CD4-positive, alpha-beta memory T cell (primary cell): Measurements from ENCODE around the gene CAMK2A. TPM values are rescaled to one million over a fixed set of nuclear protein-coding genes. Genes with fewer than 3 reads are reported as not detected.

Experiments used
- CTCF ChIA-PET: fragments of 350-600 bp; sonication (Branson Sonifier 250); formaldehyde crosslinking; loops from one replicate; lab custom pipeline; 2021; ENCODE audit warnings: inconsistent platforms; ENCODE audit not compliant: partially characterized antibody; lab: Charles Lee
- POLR2A ChIA-PET: fragments of 350-600 bp; sonication (Branson Sonifier 250); formaldehyde crosslinking; loops from one replicate; lab custom pipeline; 2021; ENCODE audit not compliant: partially characterized antibody; lab: Charles Lee
- DNase-seq, 5 donors: peaks; one replicate each; pipeline versions ENCODE4 v3.0.0 to v3.0.0-alpha.2; 2020 to 2022; ENCODE audit warnings: mixed read lengths in 1 of 5
- H3K27ac ChIP-seq: one replicate; pipeline ENCODE4 v1.7.0; 2013; ENCODE audit warnings: low read depth, low read length
- H3K27me3 ChIP-seq: 2 replicates; pipeline ENCODE4 v1.7.0; 2013; ENCODE audit warnings: mild to moderate bottlenecking, low read length, moderate library complexity; ENCODE audit not compliant: insufficient read depth
- H3K36me3 ChIP-seq: 2 replicates; pipeline ENCODE4 v1.7.0; 2013; ENCODE audit warnings: mild to moderate bottlenecking, low read length, moderate library complexity; ENCODE audit not compliant: insufficient read depth
- H3K4me1 ChIP-seq: 2 replicates; pipeline ENCODE4 v1.7.0; 2013; ENCODE audit warnings: mild to moderate bottlenecking, low read length, moderate library complexity; ENCODE audit not compliant: insufficient read depth
- H3K4me3 ChIP-seq, 2 donors: one replicate each; pipeline ENCODE4 v1.7.0; 2013; ENCODE audit warnings: low read length in 2 of 2, mild to moderate bottlenecking in 1 of 2
- H3K9me3 ChIP-seq, 2 donors: one replicate each; pipeline ENCODE4 v1.7.0; 2013; ENCODE audit warnings: low read length in 2 of 2, control low read depth in 1 of 2; ENCODE audit not compliant: control insufficient read depth in 1 of 2
- H3K27ac Mint-ChIP-seq, 7 donors: one replicate each; pipeline ENCODE4 v1.8.0; 2020 to 2021; ENCODE audit warnings: mixed read lengths in 7 of 7, mild to moderate bottlenecking in 6 of 7, inconsistent platforms in 3 of 7, moderate library complexity in 3 of 7
- H3K27me3 Mint-ChIP-seq, 2 donors: one replicate each; pipeline ENCODE4 v1.8.0; 2020 to 2021; ENCODE audit warnings: mixed read lengths in 2 of 2
- H3K36me3 Mint-ChIP-seq, 2 donors: one replicate each; pipeline ENCODE4 v1.8.0; 2020 to 2021; ENCODE audit warnings: mixed read lengths in 2 of 2, inconsistent platforms in 1 of 2, mild to moderate bottlenecking in 1 of 2
- H3K4me1 Mint-ChIP-seq, 4 donors: one replicate each; pipeline ENCODE4 v1.8.0; 2020 to 2021; ENCODE audit warnings: mixed read lengths in 4 of 4, mild to moderate bottlenecking in 1 of 4
- H3K4me3 Mint-ChIP-seq, 8 donors: one replicate each; pipeline ENCODE4 v1.8.0; 2020 to 2021; ENCODE audit warnings: mixed read lengths in 8 of 8, mild to moderate bottlenecking in 7 of 8, moderate library complexity in 6 of 8, inconsistent platforms in 3 of 8
- H3K9me3 Mint-ChIP-seq, 8 donors: one replicate each; pipeline ENCODE4 v1.8.0; 2020 to 2021; ENCODE audit warnings: mixed read lengths in 8 of 8, mild to moderate bottlenecking in 5 of 8, inconsistent platforms in 3 of 8, moderate library complexity in 1 of 8
- intact Hi-C: fragments of 100-400 bp; cut with micrococcal nuclease; formaldehyde crosslinking; loops from one replicate; pipeline ENCODE4 v1.15.1; 2023
- polyA plus RNA-seq, 2 donors: library from polyadenylated mRNA; unstranded; fragments of 300-500 nt; fragmentation: Illumina TruSeq; gene quantifications; one replicate each; pipeline ENCODE4 v1.2.3, GENCODE V29; 2021
- total RNA-seq, 2 experiments: library from RNA; stranded (reverse); gene quantifications; one replicate each; pipeline ENCODE4 v1.2.3, GENCODE V29; 2021

The CAMK2A gene
- total and polyA plus RNA-seq, 4 experiments from 2014 or later: not detected

- DNase-seq: no peak
- Histone ChIP-seq H3K4me3 (no peak overlapping the region), H3K4me1 (no peaks in the 10 kb centered on the region), H3K27me3 (no peaks in the 10 kb centered on the region), H3K27ac (no peak overlapping the region), H3K36me3 (no peaks in the 10 kb centered on the region), H3K9me3 (no peaks in the 10 kb centered on the region)
- H3K27me3 Mint-ChIP-seq: peaks cover 0 to 1% of the 10 kb centered on the region in 2 donors
- H3K36me3 Mint-ChIP-seq: no peaks in the 10 kb centered on the region
- H3K4me1 Mint-ChIP-seq: no peaks in the 10 kb centered on the region
- no peaks in the 10 kb centered on the region for H3K9me3 Mint-ChIP-seq
- intact Hi-C loops: no loop called here
- ChIA-PET POLR2A (no interaction called here), CTCF (interaction anchor here (1.3 kb wide), 1 partner anchor 9 kb away, joined by 6 read pairs; no protein-coding TSS in a partner anchor)
- H3K4me3 Mint-ChIP-seq: no peak overlapping the region
- no peak overlapping the region for H3K27ac Mint-ChIP-seq
Observed at GRCh38 chr5:150227606-150228273, 61.8 kb downstream of the CAMK2A start.

- Mint-ChIP-seq H3K27ac (no peak overlapping the region), H3K4me1 (no peaks in the 10 kb centered on the region), H3K27me3 (peaks cover 0 to 1% of the 10 kb centered on the region in 2 donors), H3K9me3 (no peaks in the 10 kb centered on the region), H3K36me3 (no peaks in the 10 kb centered on the region), H3K4me3 (no peak overlapping the region)
- POLR2A ChIA-PET: no interaction called here
- no peaks in the 10 kb centered on the region for H3K9me3 ChIP-seq
- no peaks in the 10 kb centered on the region for H3K4me1 ChIP-seq
- H3K27ac ChIP-seq: no peak overlapping the region
- H3K4me3 ChIP-seq: no peak overlapping the region
- intact Hi-C loops: no loop called here
- no peak for DNase-seq
- CTCF ChIA-PET: interaction anchor here (1.3 kb wide), 1 partner anchor 8 kb away, joined by 6 read pairs; no protein-coding TSS in a partner anchor
- H3K36me3 ChIP-seq: no peaks in the 10 kb centered on the region
- no peaks in the 10 kb centered on the region for H3K27me3 ChIP-seq
Observed at GRCh38 chr5:150227036-150227435, 62.5 kb downstream of the CAMK2A start.

- Histone ChIP-seq H3K36me3 (no peaks in the 10 kb centered on the region), H3K27me3 (no peaks in the 10 kb centered on the region), H3K4me3 (no peak overlapping the region), H3K4me1 (no peaks in the 10 kb centered on the region), H3K27ac (no peak overlapping the region), H3K9me3 (no peaks in the 10 kb centered on the region)
- intact Hi-C loops: no loop called here
- no peaks in the 10 kb centered on the region for H3K36me3 Mint-ChIP-seq
- CTCF ChIA-PET: no interaction called here
- H3K4me1 Mint-ChIP-seq: no peaks in the 10 kb centered on the region
- H3K9me3 Mint-ChIP-seq: no peaks in the 10 kb centered on the region
- no peak overlapping the region for H3K27ac Mint-ChIP-seq
- DNase-seq: no peak
- no peak overlapping the region for H3K4me3 Mint-ChIP-seq
- no peaks in the 10 kb centered on the region for H3K27me3 Mint-ChIP-seq
- POLR2A ChIA-PET: no interaction called here
Observed at GRCh38 chr5:150224483-150225027, 65.0 kb downstream of the CAMK2A start.

- no peaks in the 10 kb centered on the region for H3K4me1 Mint-ChIP-seq
- H3K27ac ChIP-seq: no peak overlapping the region
- ChIA-PET POLR2A (no interaction called here), CTCF (no interaction called here)
- no peaks in the 10 kb centered on the region for H3K36me3 Mint-ChIP-seq
- DNase-seq: no peak
- H3K4me3 ChIP-seq: no peak overlapping the region
- no peaks in the 10 kb centered on the region for H3K4me1 ChIP-seq
- H3K27me3 Mint-ChIP-seq: no peaks in the 10 kb centered on the region
- intact Hi-C loops: no loop called here
- H3K9me3 Mint-ChIP-seq: no peaks in the 10 kb centered on the region
- no peaks in the 10 kb centered on the region for H3K36me3 ChIP-seq
- H3K27me3 ChIP-seq: no peaks in the 10 kb centered on the region
- H3K4me3 Mint-ChIP-seq: no peak overlapping the region
- H3K9me3 ChIP-seq: no peaks in the 10 kb centered on the region
- H3K27ac Mint-ChIP-seq: no peak overlapping the region
Observed at GRCh38 chr5:150223474-150223873, 66.1 kb downstream of the CAMK2A start.

GRCh38 chr5:150222906-150223305 is 66.7 kb downstream of the CAMK2A start:
- no peak for DNase-seq
- no peaks in the 10 kb centered on the region for H3K36me3 Mint-ChIP-seq
- no peak overlapping the region for H3K4me3 Mint-ChIP-seq
- intact Hi-C loops: no loop called here
- POLR2A ChIA-PET: no interaction called here
- no peaks in the 10 kb centered on the region for H3K36me3 ChIP-seq
- H3K4me3 ChIP-seq: no peak overlapping the region
- no peaks in the 10 kb centered on the region for H3K4me1 ChIP-seq
- no peaks in the 10 kb centered on the region for H3K27me3 ChIP-seq
- H3K27ac Mint-ChIP-seq: no peak overlapping the region
- H3K4me1 Mint-ChIP-seq: peaks cover 0 to 3% (median under 1%) of the 10 kb centered on the region in 4 donors
- no peaks in the 10 kb centered on the region for H3K9me3 Mint-ChIP-seq
- H3K27me3 Mint-ChIP-seq: peaks cover 0 to 1% of the 10 kb centered on the region in 2 donors
- no peaks in the 10 kb centered on the region for H3K9me3 ChIP-seq
- H3K27ac ChIP-seq: no peak overlapping the region
- CTCF ChIA-PET: no interaction called here

GRCh38 chr5:150221471-150221870 is 68.1 kb downstream of the CAMK2A start:
- no peak overlapping the region for H3K4me3 Mint-ChIP-seq
- H3K36me3 Mint-ChIP-seq: no peaks in the 10 kb centered on the region
- no peak for DNase-seq
- Histone ChIP-seq H3K4me3 (no peak overlapping the region), H3K9me3 (no peaks in the 10 kb centered on the region), H3K4me1 (no peaks in the 10 kb centered on the region), H3K27me3 (no peaks in the 10 kb centered on the region), H3K27ac (no peak overlapping the region), H3K36me3 (no peaks in the 10 kb centered on the region)
- H3K27me3 Mint-ChIP-seq: peaks cover 0 to 4% of the 10 kb centered on the region in 2 donors
- intact Hi-C loops: no loop called here
- ChIA-PET CTCF (no interaction called here), POLR2A (no interaction called here)
- H3K9me3 Mint-ChIP-seq: no peaks in the 10 kb centered on the region
- peaks cover 0 to 5% (median under 1%) of the 10 kb centered on the region in 4 donors for H3K4me1 Mint-ChIP-seq
- H3K27ac Mint-ChIP-seq: no peak overlapping the region

GRCh38 chr5:150219861-150220260 is 69.7 kb downstream of the CAMK2A start:
- H3K4me3 ChIP-seq: no peak overlapping the region
- POLR2A ChIA-PET: no interaction called here
- H3K9me3 Mint-ChIP-seq: no peaks in the 10 kb centered on the region
- H3K4me1 ChIP-seq: no peaks in the 10 kb centered on the region
- H3K36me3 ChIP-seq: no peaks in the 10 kb centered on the region
- intact Hi-C loops: loop anchor here (2.0 kb wide), 1 partner anchor 229 kb away; no protein-coding TSS in a partner anchor
- H3K27me3 Mint-ChIP-seq: peaks cover 0 to 4% of the 10 kb centered on the region in 2 donors
- no peak overlapping the region for H3K27ac ChIP-seq
- H3K36me3 Mint-ChIP-seq: no peaks in the 10 kb centered on the region
- H3K27ac Mint-ChIP-seq: no peak overlapping the region
- CTCF ChIA-PET: interaction anchor here (0.9 to 2.1 kb wide), 5 partner anchors 7 to 57 kb away, joined by 3 to 12 read pairs (median 6); no protein-coding TSS in a partner anchor
- H3K9me3 ChIP-seq: no peaks in the 10 kb centered on the region
- H3K4me1 Mint-ChIP-seq: peaks cover 0 to 5% (median under 1%) of the 10 kb centered on the region in 4 donors
- H3K27me3 ChIP-seq: no peaks in the 10 kb centered on the region
- no peak for DNase-seq
- no peak overlapping the region for H3K4me3 Mint-ChIP-seq
